SK-N-SH treated with all-trans-retinoic acid at 6 μM for 48 hours (cell line): ENCODE data around the gene TMEM236.

Experiments used
- ATAC-seq: fragments of 200-7000 bp; cut with Tn5 transposase; 3 replicates; pipeline ENCODE4 v1.9.1; 2020; ENCODE audit warnings: mild to moderate bottlenecking, moderate library complexity
- ARNTL ChIP-seq: fragments of 450-650 bp; formaldehyde crosslinking; IDR thresholded peaks from 2 replicates; pipeline ENCODE4 v1.5.0; 2020; ENCODE audit warnings: low read depth, mild to moderate bottlenecking, moderate library complexity, borderline replicate concordance
- BACH2 ChIP-seq: fragments of 250-450 bp; sonication (Bioruptor Pico); IDR thresholded peaks from 2 replicates; pipeline ENCODE4 v1.9.0; 2021; ENCODE audit warnings: mild to moderate bottlenecking, borderline replicate concordance
- CREB5 ChIP-seq: fragments of 250-450 bp; sonication (Bioruptor Pico); IDR thresholded peaks from 2 replicates; pipeline ENCODE4 v1.5.1; 2020; ENCODE audit warnings: low read depth, mild to moderate bottlenecking, moderate library complexity
- CSDC2 ChIP-seq: fragments of 250-450 bp; sonication (Bioruptor Pico); IDR thresholded peaks from 2 replicates; pipeline ENCODE4 v1.5.0; 2020; ENCODE audit warnings: mild to moderate bottlenecking, moderate library complexity
- CSRNP3 ChIP-seq: fragments of 250-450 bp; sonication (Bioruptor Pico); IDR thresholded peaks from 2 replicates; pipeline ENCODE4 v1.5.1; 2021; ENCODE audit warnings: mild to moderate bottlenecking, moderate library complexity
- ESRRG ChIP-seq: fragments of 250-450 bp; sonication (Bioruptor Pico); IDR thresholded peaks from 2 replicates; pipeline ENCODE4 v1.6.1; 2021; ENCODE audit warnings: mild to moderate bottlenecking
- GLIS3 ChIP-seq: fragments of 250-450 bp; sonication (Bioruptor Pico); IDR thresholded peaks from 2 replicates; pipeline ENCODE4 v1.5.0; 2020; ENCODE audit warnings: mild to moderate bottlenecking, moderate library complexity
- OSR1 ChIP-seq: fragments of 250-450 bp; sonication (Bioruptor Pico); IDR thresholded peaks from 2 replicates; pipeline ENCODE4 v1.8.0; 2022; ENCODE audit warnings: moderate library complexity, mild to moderate bottlenecking, inconsistent platforms
- PATZ1 ChIP-seq: fragments of 250-450 bp; sonication (Bioruptor Pico); IDR thresholded peaks from 2 replicates; pipeline ENCODE4 v1.8.0; 2020; ENCODE audit warnings: mild to moderate bottlenecking, moderate library complexity, borderline replicate concordance
- POU6F1 ChIP-seq: fragments of 250-450 bp; sonication (Bioruptor Pico); IDR thresholded peaks from 2 replicates; pipeline ENCODE4 v1.8.0; 2021; ENCODE audit warnings: low read depth, mild to moderate bottlenecking, moderate library complexity, borderline replicate concordance
- PPARA ChIP-seq: fragments of 250-450 bp; sonication (Bioruptor Pico); IDR thresholded peaks from 2 replicates; pipeline ENCODE4 v1.5.0; 2020; ENCODE audit warnings: mild to moderate bottlenecking, borderline replicate concordance
- RARB ChIP-seq: fragments of 250-450 bp; sonication (Bioruptor Pico); IDR thresholded peaks from 2 replicates; pipeline ENCODE4 v1.8.0; 2021; ENCODE audit warnings: mild to moderate bottlenecking, moderate library complexity
- SNAI2 ChIP-seq: fragments of 250-450 bp; sonication (Bioruptor Pico); IDR thresholded peaks from 2 replicates; pipeline ENCODE4 v1.5.0; 2020; ENCODE audit warnings: mild to moderate bottlenecking, moderate library complexity
- TCF4 ChIP-seq: fragments of 250-450 bp; sonication (Bioruptor Pico); IDR thresholded peaks from 2 replicates; pipeline ENCODE4 v1.8.0; 2021; ENCODE audit warnings: mild to moderate bottlenecking, moderate library complexity, borderline replicate concordance
- TOX ChIP-seq: fragments of 250-450 bp; sonication (Bioruptor Pico); IDR thresholded peaks from 2 replicates; pipeline ENCODE4 v1.8.0; 2021; ENCODE audit warnings: mild to moderate bottlenecking, moderate library complexity, borderline replicate concordance
- TSHZ2 ChIP-seq: fragments of 250-450 bp; sonication (Bioruptor Pico); IDR thresholded peaks from 2 replicates; pipeline ENCODE4 v1.5.0; 2020; ENCODE audit warnings: mild to moderate bottlenecking, moderate library complexity
- ZFP3 ChIP-seq: fragments of 250-450 bp; sonication (Bioruptor Pico); IDR thresholded peaks from 2 replicates; pipeline ENCODE4 v1.5.0; 2020; ENCODE audit warnings: mild to moderate bottlenecking, moderate library complexity
- ZFP30 ChIP-seq: fragments of 450-650 bp; formaldehyde crosslinking; IDR thresholded peaks from 2 replicates; pipeline ENCODE4 v1.5.0; 2022; ENCODE audit warnings: mild to moderate bottlenecking, moderate library complexity
- ZNF565 ChIP-seq: fragments of 450-650 bp; formaldehyde crosslinking; conservative IDR thresholded peaks from 2 replicates; pipeline ENCODE4 v1.5.0; 2020; ENCODE audit warnings: low read depth, mild to moderate bottlenecking, moderate library complexity
- ZNF70 ChIP-seq: fragments of 450-650 bp; formaldehyde crosslinking; IDR thresholded peaks from 2 replicates; pipeline ENCODE4 v1.5.0; 2020; ENCODE audit warnings: mild to moderate bottlenecking, moderate library complexity

TMEM236 gene

GRCh38 chr10:17734432-17735080 lies 17.4 kb upstream of the TMEM236 start:
- no peak for ATAC-seq
- TF ChIP-seq CSDC2 (CRISPR knock-in tag) (no peak), TOX (CRISPR knock-in tag) (no peak), TCF4 (CRISPR knock-in tag) (no peak), POU6F1 (CRISPR knock-in tag) (no peak), ZFP30 (no peak), SNAI2 (CRISPR knock-in tag) (no peak)

GRCh38 chr10:17735166-17735941 lies 16.6 kb upstream of the TMEM236 start:
- ATAC-seq: no peak
- TF ChIP-seq RARB (CRISPR knock-in tag) (no peak), GLIS3 (CRISPR knock-in tag) (no peak), ZNF70 (CRISPR knock-in tag) (no peak), CSDC2 (CRISPR knock-in tag) (no peak), TOX (CRISPR knock-in tag) (no peak), BACH2 (CRISPR knock-in tag) (no peak)

- ATAC-seq: no peak
- TF ChIP-seq OSR1 (no peak), TSHZ2 (CRISPR knock-in tag) (no peak), ZNF565 (CRISPR knock-in tag) (no peak), GLIS3 (CRISPR knock-in tag) (no peak), RARB (CRISPR knock-in tag) (no peak), ZFP30 (no peak), BACH2 (CRISPR knock-in tag) (no peak), ZFP3 (CRISPR knock-in tag) (no peak), CSRNP3 (CRISPR knock-in tag) (no peak), PATZ1 (no peak), TOX (CRISPR knock-in tag) (no peak), CREB5 (CRISPR knock-in tag) (no peak), CSDC2 (CRISPR knock-in tag) (no peak), ARNTL (no peak), POU6F1 (CRISPR knock-in tag) (no peak), ESRRG (CRISPR knock-in tag) (no peak), PPARA (CRISPR knock-in tag) (no peak)
Observed at GRCh38 chr10:17736223-17736622, 15.8 kb upstream of the TMEM236 start.
